Right atrium auricular region (tissue), 2 donors: ENCODE results near the gene CCDC191. TPM values are rescaled to one million over a fixed set of nuclear protein-coding genes. Genes with fewer than 3 reads are reported as not detected.

Experiments
- DNase-seq: peaks from one replicate; pipeline ENCODE4 v3.0.0-alpha.2; 2019; ENCODE audit warnings: low spot score
- H3K27ac ChIP-seq, 2 donors: fragments of 200-600 bp; sonication (generic); 1 replicate in 1 of 2; 2 replicates in 1 of 2; pipeline ENCODE4 v1.5.1; 2016 to 2019
- H3K27me3 ChIP-seq, 2 donors: fragments of 200-600 bp; sonication (generic); one replicate each; pipeline versions ENCODE4 v1.5.1 to v1.6.0; 2017 to 2019
- H3K36me3 ChIP-seq: fragments of 200-600 bp; sonication (generic); one replicate; pipeline ENCODE4 v1.5.1; 2016
- H3K4me1 ChIP-seq, 2 donors: fragments of 200-600 bp; sonication (generic); one replicate each; pipeline versions ENCODE4 v1.5.1 to v1.6.0; 2017 to 2019
- H3K4me3 ChIP-seq, 2 donors: fragments of 200-600 bp; sonication (generic); 1 replicate in 1 of 2; 2 replicates in 1 of 2; pipeline ENCODE4 v1.5.1; 2017 to 2019; ENCODE audit warnings: mild to moderate bottlenecking in 1 of 2, moderate library complexity in 1 of 2
- H3K9me3 ChIP-seq, 2 donors: fragments of 200-600 bp; sonication (generic); one replicate each; pipeline ENCODE4 v1.5.1; 2019
- total RNA-seq, 2 donors: library from RNA; depleted of rRNA; stranded (reverse); fragments of >200 nt; gene quantifications; one replicate each; pipeline ENCODE4 v1.1.0, GENCODE V29; 2016
- TF ChIP-seq, protein P1 (sequence below), 2 donors: fragments of 200-600 bp; sonication (generic); IDR thresholded peaks; one replicate each; pipeline ENCODE4 v1.5.1; 2019; ENCODE audit warnings: antibody characterized with exemption in 2 of 2

The CCDC191 gene
- total RNA-seq, 2 donors from 2014 or later = 0.75 to 1.3 TPM

DNA sequence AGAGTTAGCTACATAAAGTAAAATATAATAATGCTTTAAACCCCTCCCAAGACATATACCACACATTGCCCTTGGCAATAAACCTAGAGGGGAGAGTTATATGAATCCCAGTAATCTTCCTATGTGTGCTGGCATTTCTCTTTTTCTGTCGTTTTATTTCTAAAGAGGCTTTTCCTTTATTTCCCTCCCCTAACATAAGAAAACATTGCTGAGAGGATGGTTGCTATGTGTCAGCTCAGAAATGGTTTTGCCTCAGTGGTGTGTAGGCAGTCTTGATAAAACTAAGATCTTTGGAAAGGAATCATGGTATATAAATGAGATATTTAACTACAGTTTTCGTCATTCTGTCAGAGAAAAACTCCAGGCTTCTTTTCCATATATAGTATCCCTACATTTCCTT is 30.0 kb downstream of the CCDC191 start:
- no peak for DNase-seq
- no peaks in the 10 kb centered on the region for H3K9me3 ChIP-seq
- TF ChIP-seq, protein P1, sequence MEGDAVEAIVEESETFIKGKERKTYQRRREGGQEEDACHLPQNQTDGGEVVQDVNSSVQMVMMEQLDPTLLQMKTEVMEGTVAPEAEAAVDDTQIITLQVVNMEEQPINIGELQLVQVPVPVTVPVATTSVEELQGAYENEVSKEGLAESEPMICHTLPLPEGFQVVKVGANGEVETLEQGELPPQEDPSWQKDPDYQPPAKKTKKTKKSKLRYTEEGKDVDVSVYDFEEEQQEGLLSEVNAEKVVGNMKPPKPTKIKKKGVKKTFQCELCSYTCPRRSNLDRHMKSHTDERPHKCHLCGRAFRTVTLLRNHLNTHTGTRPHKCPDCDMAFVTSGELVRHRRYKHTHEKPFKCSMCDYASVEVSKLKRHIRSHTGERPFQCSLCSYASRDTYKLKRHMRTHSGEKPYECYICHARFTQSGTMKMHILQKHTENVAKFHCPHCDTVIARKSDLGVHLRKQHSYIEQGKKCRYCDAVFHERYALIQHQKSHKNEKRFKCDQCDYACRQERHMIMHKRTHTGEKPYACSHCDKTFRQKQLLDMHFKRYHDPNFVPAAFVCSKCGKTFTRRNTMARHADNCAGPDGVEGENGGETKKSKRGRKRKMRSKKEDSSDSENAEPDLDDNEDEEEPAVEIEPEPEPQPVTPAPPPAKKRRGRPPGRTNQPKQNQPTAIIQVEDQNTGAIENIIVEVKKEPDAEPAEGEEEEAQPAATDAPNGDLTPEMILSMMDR (IDR thresholded peaks at IDR 0.05) = no peak
- no peaks in the 10 kb centered on the region for H3K36me3 ChIP-seq
- H3K4me3 ChIP-seq = no peak overlapping the region
- H3K27ac ChIP-seq = no peak overlapping the region
- H3K4me1 ChIP-seq = no peaks in the 10 kb centered on the region
- no peaks in the 10 kb centered on the region for H3K27me3 ChIP-seq

- Histone ChIP-seq H3K27ac (no peak overlapping the region), H3K4me1 (no peaks in the 10 kb centered on the region), H3K4me3 (no peak overlapping the region), H3K9me3 (no peaks in the 10 kb centered on the region), H3K36me3 (no peaks in the 10 kb centered on the region), H3K27me3 (no peaks in the 10 kb centered on the region)
- TF ChIP-seq, protein P1 (IDR thresholded peaks at IDR 0.05) = no peak
- no peak for DNase-seq
Measured at GRCh38 chr3:114025451-114025850, 30.9 kb downstream of the CCDC191 start.

DNA sequence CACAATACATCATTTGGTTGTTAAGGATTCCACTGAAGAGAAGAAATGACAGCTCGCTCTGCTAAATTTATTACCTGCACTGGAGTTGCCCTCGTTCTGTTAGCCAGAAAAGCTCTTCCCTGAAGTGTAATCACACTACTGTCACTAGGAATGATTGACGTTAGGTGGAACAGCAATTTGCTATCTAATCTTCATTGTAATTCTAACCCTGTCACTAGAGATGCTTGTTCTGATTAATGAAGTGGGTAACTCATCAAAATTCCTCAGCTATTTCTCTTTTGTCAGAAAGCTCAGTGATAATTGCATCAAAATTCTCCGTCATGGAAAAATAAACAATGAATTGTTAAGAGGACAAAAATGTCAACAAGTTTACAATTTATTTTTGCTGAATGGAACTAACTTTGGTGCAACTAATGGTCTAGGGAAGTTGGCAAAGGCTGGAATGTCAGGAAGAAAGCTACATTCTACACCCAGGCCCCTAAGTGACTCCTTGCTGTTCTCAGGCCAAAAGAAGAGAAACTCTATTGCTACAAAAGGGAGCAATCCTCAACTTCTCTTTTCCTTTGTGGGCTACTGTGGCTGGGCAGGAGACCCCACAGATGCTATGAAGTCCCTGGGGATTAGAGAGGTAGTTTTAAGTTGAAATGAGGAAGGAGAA is 34.1 kb downstream of the CCDC191 start:
- TF ChIP-seq, protein P1 (IDR thresholded peaks at IDR 0.05) = no peak
- H3K27ac ChIP-seq = no peak overlapping the region
- no peaks in the 10 kb centered on the region for H3K27me3 ChIP-seq
- no peaks in the 10 kb centered on the region for H3K9me3 ChIP-seq
- H3K4me3 ChIP-seq = no peak overlapping the region
- H3K36me3 ChIP-seq = no peaks in the 10 kb centered on the region
- H3K4me1 ChIP-seq = no peaks in the 10 kb centered on the region
- DNase-seq = no peak

- Histone ChIP-seq H3K27ac (no peak overlapping the region), H3K4me3 (no peak overlapping the region), H3K9me3 (no peaks in the 10 kb centered on the region), H3K36me3 (no peaks in the 10 kb centered on the region), H3K27me3 (no peaks in the 10 kb centered on the region), H3K4me1 (no peaks in the 10 kb centered on the region)
- DNase-seq = no peak
- TF ChIP-seq, protein P1 (IDR thresholded peaks at IDR 0.05) = no peak
Measured at GRCh38 chr3:114020907-114021306, 35.4 kb downstream of the CCDC191 start.

- no peak for DNase-seq
- Histone ChIP-seq H3K27me3 (no peaks in the 10 kb centered on the region), H3K27ac (no peak overlapping the region), H3K36me3 (no peaks in the 10 kb centered on the region), H3K9me3 (no peaks in the 10 kb centered on the region), H3K4me3 (no peak overlapping the region), H3K4me1 (no peaks in the 10 kb centered on the region)
- TF ChIP-seq, protein P1 (IDR thresholded peaks at IDR 0.05) = no peak
Measured at GRCh38 chr3:114019486-114019885, 36.8 kb downstream of the CCDC191 start.

DNA sequence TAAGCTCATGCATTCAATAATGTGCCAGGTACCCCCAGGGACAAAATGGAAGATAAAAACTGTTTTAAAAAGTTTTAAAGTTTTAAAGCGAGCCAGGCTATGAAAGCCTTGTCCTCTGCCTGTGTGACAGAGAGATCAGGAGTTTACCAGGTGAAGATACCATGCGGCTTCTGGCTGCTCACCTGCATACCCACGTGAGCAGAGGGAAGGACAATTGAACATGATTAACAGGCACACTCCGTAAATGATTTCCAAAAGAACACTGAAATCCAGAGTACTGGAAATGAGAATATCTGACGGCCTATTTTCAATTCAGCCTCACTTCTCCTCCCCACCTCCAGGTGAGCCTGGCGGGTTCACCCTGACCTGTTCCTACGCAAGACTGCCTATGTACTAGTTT is 42.1 kb downstream of the CCDC191 start:
- Histone ChIP-seq H3K4me1 (no peaks in the 10 kb centered on the region), H3K9me3 (no peaks in the 10 kb centered on the region), H3K36me3 (no peaks in the 10 kb centered on the region), H3K4me3 (no peak overlapping the region), H3K27ac (no peak overlapping the region), H3K27me3 (no peaks in the 10 kb centered on the region)
- DNase-seq = no peak
- TF ChIP-seq, protein P1 (IDR thresholded peaks at IDR 0.05) = no peak
